ENCODE data around the gene ARL2. TPM values are rescaled to one million over a fixed set of nuclear protein-coding genes. Genes with fewer than 3 reads are reported as not detected.

Gene ARL2
- 10 to 100 TPM; 67.6 to 75.5 TPM for total RNA-seq

- peak within 1 kb of the TSS; percentile 64 to 66 for H3K4me3 ChIP-seq
- no peaks in the 10 kb centered on the region for H3K27me3 ChIP-seq
- intact Hi-C loops (cut with DNase I), result no loop called here
- ATAC-seq (peak; percentile 87), DNase-seq (peak; percentile 85 to 91 (median 90))
- peaks cover 0 to 2% of the 10 kb centered on the region in 2 donors for H3K36me3 ChIP-seq (replicated peaks in 1 of 2; ENCODE audit: insufficient read depth in 1 of 2, low read depth in 2 of 2)
- H3K9me3 ChIP-seq, result no peaks in the 10 kb centered on the region
- TF ChIP-seq CTCF (IDR thresholded peaks at IDR 0.05) (peak; percentile 72 to 93 (median 92)), POLR2A (IDR thresholded peaks at IDR 0.05) (peak in 2 of 3 donors; percentile 51 to 59)
- peak within 1 kb of the TSS; percentile 95 to 98 (median 95) for H3K27ac ChIP-seq
- 0% methylated on average over 95 of the region's 96 CpGs; no CpG with 5 or more reads in 1 of the 2 donors for WGBS, 2 donors
- peaks cover 22% of the 10 kb centered on the region for H3K4me1 ChIP-seq
These were observed at the start of gene ARL2 for GRCh38 chr11:65013888-65014725. Gene ARL2 (plus strand): TSS chr11:65014160. CDS start chr11:65014208, 48 bp downstream.

- 89 to 91% methylated on average over 3 of the region's 3 CpGs for WGBS, 2 donors
- Histone ChIP-seq H3K4me1 (peaks cover 10% of the 10 kb centered on the region), H3K9me3 (no peaks in the 10 kb centered on the region), H3K27me3 (no peaks in the 10 kb centered on the region), H3K4me3 (no peak overlapping the region), H3K36me3 (replicated peaks in 1 of 2; ENCODE audit: insufficient read depth in 1 of 2, low read depth in 2 of 2) (no peaks in the 10 kb centered on the region), H3K27ac (no peak overlapping the region)
- intact Hi-C loops (cut with DNase I), result no loop called here
- DNase-seq, result no peak
- ATAC-seq, result no peak
- no peak for TF ChIP-seq POLR2A (IDR thresholded peaks at IDR 0.05)
- no peak for TF ChIP-seq CTCF (IDR thresholded peaks at IDR 0.05)
These were observed 46.6 kb upstream of the ARL2 start for GRCh38 chr11:64967375-64967774.

DNA sequence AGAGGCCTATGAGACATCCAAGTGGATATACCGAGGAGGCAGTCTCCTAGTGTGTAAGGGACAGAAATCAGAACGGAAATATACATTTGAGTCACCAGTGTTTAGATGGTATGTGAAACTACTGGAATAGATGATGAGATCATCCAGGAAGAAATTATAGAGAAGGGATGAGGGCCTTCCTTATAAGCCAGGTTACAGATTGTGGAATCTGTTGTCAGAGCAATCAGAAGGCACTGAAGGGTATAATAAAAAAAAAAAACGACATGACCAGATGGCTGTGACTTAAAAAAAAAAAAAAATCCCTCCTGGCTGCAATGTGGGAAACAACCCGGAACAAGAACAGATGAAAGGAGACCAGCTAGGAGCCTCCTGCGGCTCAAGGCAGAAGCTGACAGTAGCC is 44.8 kb upstream of the ARL2 start:
- intact Hi-C loops (cut with DNase I), result no loop called here
- no peaks in the 10 kb centered on the region for H3K36me3 ChIP-seq (replicated peaks in 1 of 2; ENCODE audit: insufficient read depth in 1 of 2, low read depth in 2 of 2)
- no peak overlapping the region for H3K27ac ChIP-seq
- H3K27me3 ChIP-seq, result no peaks in the 10 kb centered on the region
- ATAC-seq (no peak), DNase-seq (no peak)
- peaks cover 10% of the 10 kb centered on the region for H3K4me1 ChIP-seq
- H3K4me3 ChIP-seq, result no peak overlapping the region
- TF ChIP-seq CTCF (IDR thresholded peaks at IDR 0.05), result no peak
- no peak for TF ChIP-seq POLR2A (IDR thresholded peaks at IDR 0.05)
- H3K9me3 ChIP-seq, result no peaks in the 10 kb centered on the region
- WGBS, 2 donors, result 48 to 64% methylated on average over 5 of the region's 5 CpGs

GRCh38 chr11:64970731-64971151 is 43.2 kb upstream of the ARL2 start:
- 81 to 84% methylated on average over 8 of the region's 8 CpGs for WGBS, 2 donors
- ATAC-seq (no peak), DNase-seq (peak in 1 of 4 donors; percentile 60)
- Histone ChIP-seq H3K9me3 (no peaks in the 10 kb centered on the region), H3K36me3 (replicated peaks in 1 of 2; ENCODE audit: insufficient read depth in 1 of 2, low read depth in 2 of 2) (no peaks in the 10 kb centered on the region), H3K4me3 (no peak overlapping the region), H3K27me3 (no peaks in the 10 kb centered on the region), H3K4me1 (peaks cover 10% of the 10 kb centered on the region), H3K27ac (no peak overlapping the region)
- TF ChIP-seq POLR2A (IDR thresholded peaks at IDR 0.05), result no peak
- no peak for TF ChIP-seq CTCF (IDR thresholded peaks at IDR 0.05)
- intact Hi-C loops (cut with DNase I), result no loop called here
